Stimulated activated CD8-positive, alpha-beta memory T cell treated with anti-CD3 and anti-CD28 coated beads, Interleukin-15, amount 100 ng/mL, for 1 hour (primary cell): ENCODE results near the gene GARIN5B.

Experiments
- DNase-seq: peaks from one replicate; pipeline ENCODE4 v3.0.0-alpha.2; 2020; ENCODE audit warnings: low read depth

Gene GARIN5B

DNA sequence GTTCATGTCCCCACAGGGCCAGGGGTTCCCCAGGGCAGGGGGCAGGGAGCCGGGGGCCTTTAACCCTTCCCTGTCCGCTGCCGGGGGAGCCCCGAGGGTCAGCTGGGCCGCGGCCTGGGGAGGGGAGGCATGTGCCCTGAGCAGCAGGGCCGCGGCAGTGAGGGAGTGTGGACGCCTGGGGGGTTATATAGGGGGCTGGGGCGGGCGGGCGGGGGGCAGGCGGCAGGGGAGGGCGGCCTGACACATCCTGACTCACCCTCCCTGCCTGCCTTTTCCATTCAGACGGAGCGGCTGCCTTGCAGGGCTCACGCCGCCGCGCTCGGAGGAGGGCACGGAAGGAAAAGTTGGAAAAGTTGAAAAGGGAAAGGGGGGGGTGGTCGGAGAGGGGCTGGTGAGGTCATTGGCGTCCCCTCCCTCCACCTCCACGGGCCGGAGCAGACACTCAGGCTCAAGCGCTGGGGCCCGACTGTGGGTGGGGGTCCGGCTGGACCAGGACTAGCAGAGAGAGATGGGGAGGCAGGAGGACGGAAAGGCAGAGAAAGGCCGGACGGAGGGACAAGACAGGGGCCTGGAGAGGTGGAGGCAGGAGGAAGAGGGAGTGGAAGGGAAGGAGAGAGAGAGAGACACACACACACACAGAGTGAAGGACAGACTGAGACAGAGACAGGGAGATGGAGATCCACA lies 7.4 kb upstream of the GARIN5B start, which contains the start of gene IL11:
TSS of gene IL11 (minus strand) at position 159 of the 684 bp plus-strand sequence. CDS start at position 6, 153 bp downstream.
- no peak for DNase-seq

GRCh38 chr19:55369653-55370304 lies 6.7 kb upstream of the GARIN5B start:
- no peak for DNase-seq

GRCh38 chr19:55368701-55369563 lies 5.9 kb upstream of the GARIN5B start:
- DNase-seq, result no peak

- no peak for DNase-seq
Observed at GRCh38 chr19:55368106-55368505, 5.0 kb upstream of the GARIN5B start.

- DNase-seq, result no peak
Observed at GRCh38 chr19:55366790-55367189, 3.7 kb upstream of the GARIN5B start.

DNA sequence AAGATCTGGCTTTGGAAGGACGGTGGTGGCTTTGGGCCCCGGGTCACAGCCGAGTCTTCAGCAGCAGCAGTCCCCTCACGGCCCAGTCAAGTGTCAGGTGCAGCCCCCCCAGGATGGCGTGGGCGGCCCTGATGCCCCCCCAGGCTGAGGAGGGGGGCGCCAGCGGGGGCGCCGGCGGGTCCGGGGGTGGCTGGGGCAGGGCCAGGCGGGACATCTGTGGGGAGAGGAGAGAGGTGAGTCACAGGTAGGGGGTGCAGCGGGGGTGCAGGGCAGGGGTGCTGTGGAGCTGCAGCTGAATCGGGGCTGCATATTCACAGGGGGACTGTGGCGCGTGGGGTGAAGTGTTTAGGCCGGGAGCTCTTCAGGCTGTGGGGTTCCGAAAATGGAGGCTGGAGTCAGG lies 2.9 kb upstream of the GARIN5B start:
- no peak for DNase-seq

GRCh38 chr19:55365245-55365644 lies 2.2 kb upstream of the GARIN5B start:
- DNase-seq, result no peak

GRCh38 chr19:55362174-55362989 lies 678 bp downstream of the GARIN5B start:
- no peak for DNase-seq

- no peak for DNase-seq
Observed at GRCh38 chr19:55360902-55361301, 2.2 kb downstream of the GARIN5B start.

- DNase-seq, result no peak
Observed at GRCh38 chr19:55358943-55359908, 3.8 kb downstream of the GARIN5B start.

DNA sequence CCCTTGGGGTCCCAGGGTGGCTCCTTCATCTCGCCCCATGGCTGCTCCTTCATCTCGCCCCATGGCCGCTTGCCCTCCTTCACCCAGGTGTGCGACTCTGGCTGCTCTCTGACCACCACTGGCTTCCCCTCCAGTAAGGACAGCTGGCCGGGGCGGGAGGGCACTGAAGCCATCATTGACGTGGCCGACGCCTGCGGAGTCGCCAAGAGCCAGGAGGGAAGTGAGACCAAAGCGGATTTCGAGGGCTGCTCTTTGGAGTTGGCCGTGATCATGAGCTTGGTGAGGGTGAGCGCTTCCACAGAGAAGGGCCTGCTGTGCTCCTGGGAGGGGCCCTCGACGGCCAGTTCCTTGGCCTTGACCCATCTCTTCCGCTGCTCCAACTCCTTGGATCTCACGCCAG lies 4.6 kb downstream of the GARIN5B start:
- no peak for DNase-seq

GRCh38 chr19:55355213-55355821 lies 7.7 kb downstream of the GARIN5B start:
- no peak for DNase-seq

GRCh38 chr19:55354698-55355212 lies 8.3 kb downstream of the GARIN5B start, which contains the start of gene COX6B2:
COX6B2 (minus strand) TSS chr19:55354719; CDS start chr19:55354521, 198 bp downstream.
- DNase-seq, result no peak

DNA sequence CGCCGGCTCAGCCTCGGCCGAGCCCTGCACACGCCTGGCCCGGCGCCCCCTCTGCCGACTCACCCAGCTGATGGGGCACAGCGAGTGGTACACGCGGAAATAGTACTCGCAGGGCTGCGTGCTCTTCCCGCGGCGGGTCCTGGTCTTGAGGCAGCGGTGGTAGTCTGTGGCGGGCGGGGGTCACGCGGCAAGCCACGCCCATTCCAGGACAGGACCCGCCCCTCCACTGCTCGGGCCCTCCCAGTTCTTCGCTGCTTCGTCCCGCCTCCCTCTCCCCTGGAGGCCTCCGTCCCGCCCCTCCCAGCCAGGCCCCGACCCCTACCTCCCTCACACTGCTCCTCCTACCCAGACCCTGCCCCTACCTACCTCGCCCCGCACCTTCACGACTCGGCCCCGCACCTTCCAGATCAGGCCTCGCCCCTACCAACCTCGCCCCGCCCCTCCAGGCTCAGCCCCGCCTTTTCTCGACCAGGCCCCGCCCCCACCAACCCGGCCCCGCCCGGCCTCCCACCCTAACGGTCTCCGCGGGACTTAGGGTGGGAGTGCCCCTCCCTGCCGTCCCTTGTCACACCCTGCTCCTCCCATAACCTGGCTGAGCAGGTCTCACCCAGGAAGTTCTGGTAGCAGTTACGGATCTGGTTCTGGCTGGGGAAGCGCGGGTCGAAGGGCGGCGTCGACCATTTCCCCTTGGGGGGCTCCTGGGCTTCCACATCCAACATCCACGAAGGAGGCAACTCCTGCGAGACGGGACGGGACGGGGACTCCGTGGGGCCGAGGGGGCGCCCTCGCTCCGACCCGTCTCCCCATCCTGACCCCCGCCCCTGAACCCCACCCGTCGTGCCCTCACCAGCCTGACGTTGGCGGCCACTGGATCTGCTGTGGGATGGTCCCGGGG lies 9.0 kb downstream of the GARIN5B start:
- peak; percentile 34 for DNase-seq

GRCh38 chr19:55353356-55353802 lies 9.7 kb downstream of the GARIN5B start:
- DNase-seq, result no peak

DNA sequence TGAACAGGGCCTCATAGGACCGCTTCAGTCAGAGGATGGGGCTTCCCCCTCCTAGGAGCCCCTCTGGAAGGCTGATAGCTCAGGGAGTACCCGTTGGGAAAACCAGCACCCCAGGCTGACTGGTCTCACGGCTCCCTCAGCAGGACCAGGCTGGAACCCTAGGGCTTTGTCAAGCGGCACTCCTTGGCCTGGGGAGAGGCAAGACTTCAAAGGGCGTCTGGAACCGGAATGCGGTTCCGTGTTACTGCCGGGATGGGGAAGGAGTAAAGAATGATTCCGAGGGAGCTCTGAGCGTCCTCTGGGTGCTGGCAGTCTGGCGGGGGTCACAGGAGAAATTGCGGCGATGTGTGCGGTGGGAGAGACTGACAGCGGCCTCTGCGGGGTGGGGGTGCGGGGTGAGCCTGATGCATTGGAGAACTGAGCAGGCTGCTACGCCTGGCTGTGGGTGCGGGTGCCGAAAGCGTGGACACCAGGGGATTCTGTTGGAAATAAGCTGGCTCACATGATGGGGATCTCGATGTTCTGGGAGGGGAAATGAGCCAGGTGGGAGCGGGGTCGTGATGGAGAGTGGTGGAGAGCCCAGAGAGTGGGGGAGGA lies 10.4 kb downstream of the GARIN5B start:
- no peak for DNase-seq

DNA sequence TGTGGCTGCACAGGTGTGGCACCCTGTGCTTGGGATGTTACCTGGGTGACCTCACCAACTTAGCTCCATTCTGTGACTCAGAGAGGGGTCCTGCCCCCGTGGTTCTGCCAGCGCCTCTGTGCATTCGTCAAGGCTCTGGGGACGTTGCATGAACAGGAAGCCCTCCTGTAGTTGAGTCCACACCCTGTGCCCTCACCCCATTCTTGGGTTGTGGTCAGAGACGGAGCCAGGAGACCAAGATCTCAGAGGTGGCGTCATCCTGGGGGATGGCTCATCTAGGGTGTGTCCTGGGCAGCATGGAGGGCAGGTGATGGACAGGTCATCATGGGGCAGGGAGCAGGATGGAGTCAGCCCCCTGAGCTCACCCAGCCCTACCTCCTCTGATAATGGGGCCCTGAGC lies 11.0 kb downstream of the GARIN5B start:
- DNase-seq, result no peak

DNA sequence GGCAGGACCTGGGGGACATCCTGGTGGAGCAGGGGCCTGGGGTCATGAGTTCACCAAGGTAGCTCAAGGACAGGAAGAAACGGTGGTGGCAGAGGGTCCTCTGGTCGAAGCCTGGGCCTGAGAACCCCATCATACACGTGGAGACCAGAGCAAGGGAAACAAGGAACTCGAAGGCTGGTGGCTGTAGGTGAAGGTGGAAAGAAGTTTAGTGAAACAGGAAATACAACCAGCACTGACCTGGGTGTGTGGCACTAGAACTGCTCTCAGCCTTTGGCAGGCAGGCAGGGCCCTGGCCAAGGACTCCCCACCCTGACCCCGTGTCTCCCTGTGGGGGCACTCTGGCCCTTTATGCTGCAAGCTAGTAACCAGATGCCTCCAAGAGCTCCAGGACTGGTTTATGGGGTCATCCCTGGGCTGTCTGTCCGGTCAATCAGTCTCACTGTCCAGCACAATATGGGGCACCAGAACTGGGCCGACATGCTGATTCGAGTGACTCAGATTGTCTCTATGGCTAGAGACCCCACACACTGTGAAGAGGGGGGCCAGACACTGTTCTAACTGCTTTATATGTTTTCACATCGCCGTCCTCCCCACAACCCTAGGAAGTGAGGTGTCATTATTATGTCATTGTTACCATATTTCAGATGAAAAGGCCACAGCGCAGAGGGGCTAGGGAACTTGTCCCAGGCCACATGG lies 12.3 kb downstream of the GARIN5B start:
- no peak for DNase-seq
